Neuron (in vitro differentiated cells): Measurements from ENCODE around the gene SMYD3.

Experiments
- H2AFZ ChIP-seq: one replicate; pipeline ENCODE4 v1.6.1; 2013; ENCODE audit warnings: low read depth, mild to moderate bottlenecking, inconsistent platforms, low read length, moderate library complexity
- H3K27me3 ChIP-seq: one replicate; pipeline ENCODE4 v1.6.1; 2013; ENCODE audit warnings: low read length; ENCODE audit not compliant: insufficient read depth
- H3K36me3 ChIP-seq: one replicate; pipeline ENCODE4 v1.6.1; 2013; ENCODE audit warnings: low read length; ENCODE audit not compliant: insufficient read depth
- H3K4me1 ChIP-seq: one replicate; pipeline ENCODE4 v1.6.1; 2013; ENCODE audit warnings: low read length; ENCODE audit not compliant: insufficient read depth
- H3K4me3 ChIP-seq: 2 replicates; pipeline ENCODE4 v1.5.1; 2013; ENCODE audit warnings: mild to moderate bottlenecking, low read length, moderate library complexity
- H3K9me3 ChIP-seq: one replicate; pipeline ENCODE4 v1.6.1; 2013; ENCODE audit warnings: low read length

The SMYD3 gene

GRCh38 chr1:246528933-246529731, 22.1 kb upstream of the SMYD3 start:
- Histone ChIP-seq H3K9me3 (peaks cover 9% of the 10 kb centered on the region), H3K36me3 (no peaks in the 10 kb centered on the region), H3K4me1 (no peaks in the 10 kb centered on the region), H3K4me3 (no peak overlapping the region), H3K27me3 (no peaks in the 10 kb centered on the region), H2AFZ (no peak overlapping the region)

- H2AFZ ChIP-seq = no peak overlapping the region
- H3K9me3 ChIP-seq = peaks cover 11% of the 10 kb centered on the region
- H3K4me1 ChIP-seq = no peaks in the 10 kb centered on the region
- H3K36me3 ChIP-seq = no peaks in the 10 kb centered on the region
- H3K27me3 ChIP-seq = no peaks in the 10 kb centered on the region
- H3K4me3 ChIP-seq = no peak overlapping the region
Measured at GRCh38 chr1:246527402-246528088, 20.5 kb upstream of the SMYD3 start.

- H3K9me3 ChIP-seq = peaks cover 13% of the 10 kb centered on the region
- H2AFZ ChIP-seq = no peak overlapping the region
- no peaks in the 10 kb centered on the region for H3K27me3 ChIP-seq
- H3K36me3 ChIP-seq = no peaks in the 10 kb centered on the region
- no peaks in the 10 kb centered on the region for H3K4me1 ChIP-seq
- H3K4me3 ChIP-seq = no peak overlapping the region
Measured at GRCh38 chr1:246526915-246527314, 19.8 kb upstream of the SMYD3 start.

GRCh38 chr1:246526380-246526779, 19.3 kb upstream of the SMYD3 start:
- Histone ChIP-seq H3K27me3 (no peaks in the 10 kb centered on the region), H2AFZ (no peak overlapping the region), H3K36me3 (no peaks in the 10 kb centered on the region), H3K9me3 (peaks cover 13% of the 10 kb centered on the region), H3K4me1 (no peaks in the 10 kb centered on the region), H3K4me3 (no peak overlapping the region)

- Histone ChIP-seq H3K4me3 (no peak overlapping the region), H2AFZ (no peak overlapping the region), H3K36me3 (no peaks in the 10 kb centered on the region), H3K9me3 (peaks cover 12% of the 10 kb centered on the region), H3K4me1 (no peaks in the 10 kb centered on the region), H3K27me3 (no peaks in the 10 kb centered on the region)
Measured at GRCh38 chr1:246519514-246519913, 12.4 kb upstream of the SMYD3 start.

GRCh38 chr1:246518456-246519205, 11.6 kb upstream of the SMYD3 start:
- no peaks in the 10 kb centered on the region for H3K4me1 ChIP-seq
- no peak overlapping the region for H2AFZ ChIP-seq
- H3K27me3 ChIP-seq = no peaks in the 10 kb centered on the region

GRCh38 chr1:246517391-246517790, 10.3 kb upstream of the SMYD3 start:
- Histone ChIP-seq H3K9me3 (peaks cover 13% of the 10 kb centered on the region), H3K4me1 (no peaks in the 10 kb centered on the region), H3K36me3 (no peaks in the 10 kb centered on the region), H2AFZ (no peak overlapping the region), H3K27me3 (no peaks in the 10 kb centered on the region), H3K4me3 (no peak overlapping the region)

More at GRCh38 chr1:246518456-246519205, 11.6 kb upstream of the SMYD3 start:
- Histone ChIP-seq H3K36me3 (no peaks in the 10 kb centered on the region), H3K9me3 (peaks cover 12% of the 10 kb centered on the region), H3K4me3 (no peak overlapping the region)

GRCh38 chr1:246516126-246516525, 9.0 kb upstream of the SMYD3 start:
- no peaks in the 10 kb centered on the region for H3K36me3 ChIP-seq
- no peaks in the 10 kb centered on the region for H3K27me3 ChIP-seq
- H3K9me3 ChIP-seq = peaks cover 11% of the 10 kb centered on the region
- H3K4me1 ChIP-seq = no peaks in the 10 kb centered on the region
- H3K4me3 ChIP-seq = no peak overlapping the region
- H2AFZ ChIP-seq = no peak overlapping the region

GRCh38 chr1:246515390-246516005, 8.4 kb upstream of the SMYD3 start:
- H2AFZ ChIP-seq = no peak overlapping the region
- H3K4me3 ChIP-seq = no peak overlapping the region
- H3K9me3 ChIP-seq = peaks cover 11% of the 10 kb centered on the region
- no peaks in the 10 kb centered on the region for H3K27me3 ChIP-seq
- no peaks in the 10 kb centered on the region for H3K4me1 ChIP-seq
- no peaks in the 10 kb centered on the region for H3K36me3 ChIP-seq

GRCh38 chr1:246513619-246514343, 6.7 kb upstream of the SMYD3 start:
- Histone ChIP-seq H3K36me3 (no peaks in the 10 kb centered on the region), H3K9me3 (peaks cover 8% of the 10 kb centered on the region), H3K4me1 (no peaks in the 10 kb centered on the region)

GRCh38 chr1:246513041-246513440, 6.0 kb upstream of the SMYD3 start:
- Histone ChIP-seq H3K36me3 (no peaks in the 10 kb centered on the region), H3K9me3 (peaks cover 7% of the 10 kb centered on the region), H3K4me3 (no peak overlapping the region), H3K4me1 (no peaks in the 10 kb centered on the region), H2AFZ (no peak overlapping the region), H3K27me3 (no peaks in the 10 kb centered on the region)

More at GRCh38 chr1:246513619-246514343, 6.7 kb upstream of the SMYD3 start:
- H3K27me3 ChIP-seq = no peaks in the 10 kb centered on the region
- H3K4me3 ChIP-seq = no peak overlapping the region
- H2AFZ ChIP-seq = no peak overlapping the region

GRCh38 chr1:246512635-246513034, 5.6 kb upstream of the SMYD3 start:
- Histone ChIP-seq H3K4me3 (no peak overlapping the region), H3K36me3 (no peaks in the 10 kb centered on the region), H3K9me3 (peaks cover 7% of the 10 kb centered on the region), H3K4me1 (no peaks in the 10 kb centered on the region), H3K27me3 (no peaks in the 10 kb centered on the region), H2AFZ (no peak overlapping the region)
